NCI-H82 treated with DMSO at 0.1 percent for 48 hours (cell line): ENCODE results near the gene RNASE8.

Experiments used
- DNase-seq: peaks from one replicate; lab custom pipeline; 2025; ENCODE audit not compliant: unreplicated experiment; lab: John Stamatoyannopoulos, UW

RNASE8 gene

GRCh38 chr14:21103411-21103709, 45.7 kb downstream of the RNASE8 start:
- DNase-seq, result no peak

- DNase-seq, result peak; percentile 82
Observed at GRCh38 chr14:21103710-21104447, 46.3 kb downstream of the RNASE8 start.

GRCh38 chr14:21104448-21105060, 46.9 kb downstream of the RNASE8 start:
- peak; percentile 60 for DNase-seq

- DNase-seq, result no peak
Observed at GRCh38 chr14:21105095-21105494, 47.5 kb downstream of the RNASE8 start.

- DNase-seq, result peak; percentile 11
Observed at GRCh38 chr14:21106176-21106497, 48.5 kb downstream of the RNASE8 start.

- peak; percentile 57 for DNase-seq
Observed at GRCh38 chr14:21106498-21107282, 49.1 kb downstream of the RNASE8 start.

- no peak for DNase-seq
Observed at GRCh38 chr14:21107283-21107800, 49.7 kb downstream of the RNASE8 start.
